Measurements from ENCODE around the gene MAGI1. TPM values are rescaled to one million over a fixed set of nuclear protein-coding genes. Genes with fewer than 3 reads are reported as not detected.
A peak's percentile ranks its signal among the peaks of the same experiment; 100 is the strongest.

Gene MAGI1
- total RNA-seq, 4 donors from 2014 or later: 49.5 to 72.1 (median 67.6) TPM

GRCh38 chr3:65439641-65440284, 599.0 kb downstream of the MAGI1 start:
- no peaks in the 10 kb centered on the region for H3K27me3 ChIP-seq
- H3K4me3 ChIP-seq: no peak overlapping the region
- no peak overlapping the region for H3K27ac ChIP-seq
- H3K4me1 ChIP-seq: no peaks in the 10 kb centered on the region
- no peaks in the 10 kb centered on the region for H3K9me3 ChIP-seq
- peak in 2 of 3 donors; percentile 49 to 60 for DNase-seq
- no peak for TF ChIP-seq POLR2A (IDR thresholded peaks at IDR 0.05)
- peak in 4 of 6 experiments; percentile 25 to 55 (median 48) for TF ChIP-seq CTCF (IDR thresholded peaks at IDR 0.05)
- H3K36me3 ChIP-seq: no peaks in the 10 kb centered on the region

- no peak overlapping the region for H3K4me3 ChIP-seq
- no peaks in the 10 kb centered on the region for H3K4me1 ChIP-seq
- H3K27me3 ChIP-seq: no peaks in the 10 kb centered on the region
- H3K36me3 ChIP-seq: no peaks in the 10 kb centered on the region
- no peak for DNase-seq
- no peak for TF ChIP-seq POLR2A (IDR thresholded peaks at IDR 0.05)
- TF ChIP-seq CTCF (IDR thresholded peaks at IDR 0.05): no peak
- H3K27ac ChIP-seq: no peak overlapping the region
- no peaks in the 10 kb centered on the region for H3K9me3 ChIP-seq
Measured at GRCh38 chr3:65438612-65439011, 600.1 kb downstream of the MAGI1 start.

- no peak for DNase-seq
- no peaks in the 10 kb centered on the region for H3K36me3 ChIP-seq
- TF ChIP-seq POLR2A (IDR thresholded peaks at IDR 0.05) (no peak), CTCF (IDR thresholded peaks at IDR 0.05) (no peak)
Measured at GRCh38 chr3:65438096-65438495, 600.6 kb downstream of the MAGI1 start.

GRCh38 chr3:65436580-65436979, 602.1 kb downstream of the MAGI1 start:
- H3K27me3 ChIP-seq: no peaks in the 10 kb centered on the region
- H3K27ac ChIP-seq: no peak overlapping the region
- no peak for DNase-seq
- no peaks in the 10 kb centered on the region for H3K36me3 ChIP-seq
- H3K4me1 ChIP-seq: no peaks in the 10 kb centered on the region
- H3K4me3 ChIP-seq: no peak overlapping the region
- H3K9me3 ChIP-seq: no peaks in the 10 kb centered on the region
- TF ChIP-seq POLR2A (IDR thresholded peaks at IDR 0.05) (no peak), CTCF (IDR thresholded peaks at IDR 0.05) (peak in 3 of 6 experiments; percentile 20 to 33 (median 21))

More at GRCh38 chr3:65438096-65438495, 600.6 kb downstream of the MAGI1 start:
- H3K27ac ChIP-seq: no peak overlapping the region
- no peaks in the 10 kb centered on the region for H3K4me1 ChIP-seq
- H3K9me3 ChIP-seq: no peaks in the 10 kb centered on the region
- H3K27me3 ChIP-seq: no peaks in the 10 kb centered on the region
- no peak overlapping the region for H3K4me3 ChIP-seq

- Histone ChIP-seq H3K27ac (no peak overlapping the region), H3K4me3 (no peak overlapping the region), H3K4me1 (no peaks in the 10 kb centered on the region), H3K27me3 (no peaks in the 10 kb centered on the region), H3K9me3 (no peaks in the 10 kb centered on the region), H3K36me3 (peaks cover 0 to 6% (median 0%) of the 10 kb centered on the region in 3 donors)
- TF ChIP-seq CTCF (IDR thresholded peaks at IDR 0.05): no peak
- no peak for TF ChIP-seq POLR2A (IDR thresholded peaks at IDR 0.05)
- DNase-seq: no peak
Measured at GRCh38 chr3:65433480-65433879, 605.2 kb downstream of the MAGI1 start.
